Coronary artery (tissue), 2 donors: ENCODE data around the gene REL.

Experiments used
- DNase-seq: peaks from one replicate; pipeline ENCODE4 v3.0.0-alpha.2; 2017; ENCODE audit warnings: low spot score
- H3K27ac ChIP-seq, 2 donors: fragments of 200-600 bp; sonication (generic); one replicate each; pipeline ENCODE4 v1.5.1; 2016 to 2019
- H3K4me3 ChIP-seq: fragments of 200-600 bp; sonication (generic); 2 replicates; pipeline ENCODE4 v1.5.1; 2016; ENCODE audit warnings: mild to moderate bottlenecking, moderate library complexity
- CTCF ChIP-seq: fragments of 200-600 bp; sonication (generic); IDR thresholded peaks from one replicate; pipeline ENCODE4 v1.5.1; 2019; ENCODE audit warnings: antibody characterized with exemption

REL gene

GRCh38 chr2:60973705-60974104 lies 92.3 kb downstream of the REL start:
- no peak for TF ChIP-seq CTCF
- Histone ChIP-seq H3K27ac (no peak overlapping the region), H3K4me3 (no peak overlapping the region)
- DNase-seq, result no peak

DNA sequence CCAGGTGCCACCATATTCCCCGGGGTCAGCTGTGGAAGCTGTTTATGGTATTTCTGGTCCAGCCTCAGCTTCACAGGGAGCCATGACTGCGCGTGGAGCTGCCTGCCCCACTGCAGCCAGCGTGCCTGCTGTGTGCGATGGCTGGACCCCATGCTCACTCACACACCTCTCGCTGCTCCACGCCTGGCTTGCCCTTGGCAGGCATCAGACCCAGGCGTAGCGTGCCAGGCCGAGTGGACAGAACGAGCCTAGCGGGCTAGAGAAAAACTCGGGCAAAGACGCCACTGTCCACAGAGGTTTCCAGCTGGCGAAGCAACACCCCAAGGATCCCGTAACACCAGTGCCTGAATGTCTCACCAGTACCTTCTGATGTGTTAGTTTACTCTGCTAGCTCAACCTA lies 93.3 kb downstream of the REL start:
- TF ChIP-seq CTCF, result no peak
- H3K27ac ChIP-seq, result no peak overlapping the region
- no peak for DNase-seq
- H3K4me3 ChIP-seq, result no peak overlapping the region
